Measurements from ENCODE around the gene ELF4. TPM values are rescaled to one million over a fixed set of nuclear protein-coding genes. Genes with fewer than 3 reads are reported as not detected.

ELF4 gene
- total RNA-seq, 2 donors from 2014 or later, result 6.5 to 6.9 TPM

GRCh38 chrX:130060122-130061069 is 49.9 kb downstream of the ELF4 start:
- Histone ChIP-seq H3K4me1 (replicated peaks) (no peaks in the 10 kb centered on the region), H3K4me3 (peak overlapping the region; percentile 42), H3K9me3 (no peaks in the 10 kb centered on the region), H3K27me3 (replicated peaks; ENCODE audit: insufficient read depth) (no peaks in the 10 kb centered on the region), H3K27ac (peak overlapping the region; percentile 50 to 66), H3K36me3 (no peaks in the 10 kb centered on the region)
- intact Hi-C loops (cut with DNase I), result loop anchor here (2.0 kb wide), 1 partner anchor 136 kb away; no protein-coding TSS in a partner anchor
- peak; percentile 49 for DNase-seq (ENCODE audit: low spot score)
- no peak for TF ChIP-seq POLR2A (IDR thresholded peaks at IDR 0.05)
- peak; percentile 77 to 91 (median 86) for TF ChIP-seq CTCF (IDR thresholded peaks at IDR 0.05)
- TF ChIP-seq POLR2AphosphoS5 (IDR thresholded peaks at IDR 0.05), result peak; percentile 36
- WGBS, result under 1% methylated on average over 42 of the region's 87 CpGs

- H3K4me1 ChIP-seq (replicated peaks), result no peaks in the 10 kb centered on the region
- WGBS, result 82% methylated on average over 7 of the region's 7 CpGs
- intact Hi-C loops (cut with DNase I), result loop anchor here (10.0 kb wide), 1 partner anchor 74 kb away; the partner anchor contains the start of gene BCORL1
- DNase-seq (ENCODE audit: low spot score), result no peak
- H3K27ac ChIP-seq, result no peak overlapping the region
- no peaks in the 10 kb centered on the region for H3K27me3 ChIP-seq (replicated peaks; ENCODE audit: insufficient read depth)
- no peaks in the 10 kb centered on the region for H3K9me3 ChIP-seq
- no peak overlapping the region for H3K4me3 ChIP-seq
- no peaks in the 10 kb centered on the region for H3K36me3 ChIP-seq
- TF ChIP-seq CTCF (IDR thresholded peaks at IDR 0.05) (no peak), POLR2AphosphoS5 (IDR thresholded peaks at IDR 0.05) (no peak), POLR2A (IDR thresholded peaks at IDR 0.05) (no peak)
Measured at GRCh38 chrX:130058652-130059051, 51.6 kb downstream of the ELF4 start.

GRCh38 chrX:130057209-130057608 is 53.1 kb downstream of the ELF4 start:
- Histone ChIP-seq H3K9me3 (no peaks in the 10 kb centered on the region), H3K36me3 (no peaks in the 10 kb centered on the region), H3K4me1 (replicated peaks) (no peaks in the 10 kb centered on the region), H3K27me3 (replicated peaks; ENCODE audit: insufficient read depth) (no peaks in the 10 kb centered on the region), H3K4me3 (no peak overlapping the region), H3K27ac (no peak overlapping the region)
- TF ChIP-seq POLR2A (IDR thresholded peaks at IDR 0.05) (no peak), POLR2AphosphoS5 (IDR thresholded peaks at IDR 0.05) (no peak), CTCF (IDR thresholded peaks at IDR 0.05) (no peak)
- intact Hi-C loops (cut with DNase I), result loop anchor here (10.0 kb wide), 1 partner anchor 72 kb away; the partner anchor contains the start of gene BCORL1
- WGBS, result 74% methylated on average over 8 of the region's 9 CpGs
- DNase-seq (ENCODE audit: low spot score), result no peak

- whole genome bisulfite sequencing, result 78% methylated on average over 18 of the region's 18 CpGs
- intact Hi-C loops (cut with DNase I), result loop anchor here (10.0 kb wide), 1 partner anchor 71 kb away; the partner anchor contains the start of gene BCORL1
- H3K36me3 ChIP-seq, result no peaks in the 10 kb centered on the region
- no peak overlapping the region for H3K4me3 ChIP-seq
- H3K27ac ChIP-seq, result no peak overlapping the region
- no peaks in the 10 kb centered on the region for H3K27me3 ChIP-seq (replicated peaks; ENCODE audit: insufficient read depth)
- no peaks in the 10 kb centered on the region for H3K4me1 ChIP-seq (replicated peaks)
- no peak for TF ChIP-seq POLR2A (IDR thresholded peaks at IDR 0.05)
- TF ChIP-seq POLR2AphosphoS5 (IDR thresholded peaks at IDR 0.05), result no peak
- no peak for TF ChIP-seq CTCF (IDR thresholded peaks at IDR 0.05)
- no peak for DNase-seq (ENCODE audit: low spot score)
- H3K9me3 ChIP-seq, result no peaks in the 10 kb centered on the region
Measured at GRCh38 chrX:130055899-130056298, 54.4 kb downstream of the ELF4 start.

Measured in prostate gland (tissue), 2 donors.